ENCODE measurements around the gene DPP10.

DPP10 gene

GRCh38 chr2:114925296-114926255 is 483.1 kb downstream of the DPP10 start:
- TF ChIP-seq, protein P1, sequence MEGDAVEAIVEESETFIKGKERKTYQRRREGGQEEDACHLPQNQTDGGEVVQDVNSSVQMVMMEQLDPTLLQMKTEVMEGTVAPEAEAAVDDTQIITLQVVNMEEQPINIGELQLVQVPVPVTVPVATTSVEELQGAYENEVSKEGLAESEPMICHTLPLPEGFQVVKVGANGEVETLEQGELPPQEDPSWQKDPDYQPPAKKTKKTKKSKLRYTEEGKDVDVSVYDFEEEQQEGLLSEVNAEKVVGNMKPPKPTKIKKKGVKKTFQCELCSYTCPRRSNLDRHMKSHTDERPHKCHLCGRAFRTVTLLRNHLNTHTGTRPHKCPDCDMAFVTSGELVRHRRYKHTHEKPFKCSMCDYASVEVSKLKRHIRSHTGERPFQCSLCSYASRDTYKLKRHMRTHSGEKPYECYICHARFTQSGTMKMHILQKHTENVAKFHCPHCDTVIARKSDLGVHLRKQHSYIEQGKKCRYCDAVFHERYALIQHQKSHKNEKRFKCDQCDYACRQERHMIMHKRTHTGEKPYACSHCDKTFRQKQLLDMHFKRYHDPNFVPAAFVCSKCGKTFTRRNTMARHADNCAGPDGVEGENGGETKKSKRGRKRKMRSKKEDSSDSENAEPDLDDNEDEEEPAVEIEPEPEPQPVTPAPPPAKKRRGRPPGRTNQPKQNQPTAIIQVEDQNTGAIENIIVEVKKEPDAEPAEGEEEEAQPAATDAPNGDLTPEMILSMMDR (IDR thresholded peaks at IDR 0.05; ENCODE audit: insufficient read depth, low read depth, low read length, missing control alignments) = no peak
- H3K4me3 ChIP-seq (ENCODE audit: low read length) = no peak overlapping the region
- DNase-seq (ENCODE audit: low read depth) = no peak

- H3K4me3 ChIP-seq (ENCODE audit: low read length) = no peak overlapping the region
- TF ChIP-seq, protein P1 (IDR thresholded peaks at IDR 0.05; ENCODE audit: insufficient read depth, low read depth, low read length, missing control alignments) = no peak
- DNase-seq (ENCODE audit: low read depth) = no peak
These were observed 483.9 kb downstream of the DPP10 start for GRCh38 chr2:114926303-114926702.

DNA sequence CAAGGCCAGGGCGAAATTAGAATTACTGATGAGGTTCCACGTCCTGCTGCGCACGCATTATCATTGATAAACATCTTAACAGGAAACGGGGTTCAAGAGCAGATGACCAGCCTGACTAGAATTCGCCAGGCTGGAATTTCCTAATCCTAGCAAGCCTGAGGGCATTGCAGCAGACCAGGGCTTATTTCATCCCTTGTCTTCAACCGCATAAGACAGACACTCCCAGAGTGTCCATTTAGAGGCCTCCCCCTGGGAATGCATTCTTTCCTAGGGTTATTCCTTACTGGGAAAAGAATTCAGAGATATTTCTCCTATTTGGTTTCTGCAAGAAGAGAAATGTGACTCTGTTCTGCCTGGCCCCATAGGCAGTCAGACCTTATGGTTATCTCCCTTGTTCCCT is 486.8 kb downstream of the DPP10 start:
- no peak for DNase-seq (ENCODE audit: low read depth)
- TF ChIP-seq, protein P1 (IDR thresholded peaks at IDR 0.05; ENCODE audit: insufficient read depth, low read depth, low read length, missing control alignments) = no peak
- no peak overlapping the region for H3K4me3 ChIP-seq (ENCODE audit: low read length)

DNA sequence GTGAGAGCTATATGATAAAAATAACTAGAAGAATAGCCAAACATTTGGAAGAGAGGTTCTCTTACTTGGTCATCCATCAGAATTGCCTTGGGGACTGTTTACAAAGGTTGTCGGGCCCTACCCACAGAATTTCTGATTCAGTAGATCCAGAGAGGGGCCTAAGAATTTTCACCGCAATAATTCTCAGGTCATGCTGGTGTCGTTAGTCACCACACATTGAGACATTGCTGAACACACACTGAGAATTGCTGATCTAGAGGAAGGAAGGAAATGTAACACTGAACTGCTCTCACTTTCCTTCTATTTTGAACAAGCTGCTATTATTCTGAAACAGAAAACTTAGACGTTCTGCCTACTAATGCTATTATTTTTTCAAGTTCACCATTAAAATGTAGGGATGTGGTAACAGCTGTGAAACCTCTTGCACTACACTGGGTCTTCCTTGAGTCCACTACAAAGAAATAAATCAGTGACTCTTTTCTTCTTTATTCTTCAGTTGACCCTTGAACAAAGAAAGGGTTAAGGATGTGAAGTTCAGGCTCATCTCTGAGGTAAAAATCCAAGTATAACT is 491.3 kb downstream of the DPP10 start:
- TF ChIP-seq, protein P1 (IDR thresholded peaks at IDR 0.05; ENCODE audit: insufficient read depth, low read depth, low read length, missing control alignments) = no peak
- DNase-seq (ENCODE audit: low read depth) = no peak
- no peak overlapping the region for H3K4me3 ChIP-seq (ENCODE audit: low read length)

GRCh38 chr2:114935031-114935430 is 492.6 kb downstream of the DPP10 start:
- TF ChIP-seq, protein P1 (IDR thresholded peaks at IDR 0.05; ENCODE audit: insufficient read depth, low read depth, low read length, missing control alignments) = no peak
- DNase-seq (ENCODE audit: low read depth) = no peak
- H3K4me3 ChIP-seq (ENCODE audit: low read length) = no peak overlapping the region

GRCh38 chr2:114937366-114937930 is 495.0 kb downstream of the DPP10 start:
- no peak overlapping the region for H3K4me3 ChIP-seq (ENCODE audit: low read length)
- TF ChIP-seq, protein P1 (IDR thresholded peaks at IDR 0.05; ENCODE audit: insufficient read depth, low read depth, low read length, missing control alignments) = no peak
- no peak for DNase-seq (ENCODE audit: low read depth)

Measured in epithelial cell of esophagus (primary cell).